Neuron (in vitro differentiated cells): ENCODE data around the gene TDP1.
A peak's percentile ranks its signal among the peaks of the same experiment; 100 is the strongest.

Experiments used
- H2AFZ ChIP-seq: one replicate; pipeline ENCODE4 v1.6.1; 2013; ENCODE audit warnings: low read depth, mild to moderate bottlenecking, inconsistent platforms, low read length, moderate library complexity
- H3K27me3 ChIP-seq: one replicate; pipeline ENCODE4 v1.6.1; 2013; ENCODE audit warnings: low read length; ENCODE audit not compliant: insufficient read depth
- H3K36me3 ChIP-seq: one replicate; pipeline ENCODE4 v1.6.1; 2013; ENCODE audit warnings: low read length; ENCODE audit not compliant: insufficient read depth
- H3K4me1 ChIP-seq: one replicate; pipeline ENCODE4 v1.6.1; 2013; ENCODE audit warnings: low read length; ENCODE audit not compliant: insufficient read depth
- H3K4me3 ChIP-seq: 2 replicates; pipeline ENCODE4 v1.5.1; 2013; ENCODE audit warnings: mild to moderate bottlenecking, low read length, moderate library complexity
- H3K9me3 ChIP-seq: one replicate; pipeline ENCODE4 v1.6.1; 2013; ENCODE audit warnings: low read length

TDP1 gene

DNA sequence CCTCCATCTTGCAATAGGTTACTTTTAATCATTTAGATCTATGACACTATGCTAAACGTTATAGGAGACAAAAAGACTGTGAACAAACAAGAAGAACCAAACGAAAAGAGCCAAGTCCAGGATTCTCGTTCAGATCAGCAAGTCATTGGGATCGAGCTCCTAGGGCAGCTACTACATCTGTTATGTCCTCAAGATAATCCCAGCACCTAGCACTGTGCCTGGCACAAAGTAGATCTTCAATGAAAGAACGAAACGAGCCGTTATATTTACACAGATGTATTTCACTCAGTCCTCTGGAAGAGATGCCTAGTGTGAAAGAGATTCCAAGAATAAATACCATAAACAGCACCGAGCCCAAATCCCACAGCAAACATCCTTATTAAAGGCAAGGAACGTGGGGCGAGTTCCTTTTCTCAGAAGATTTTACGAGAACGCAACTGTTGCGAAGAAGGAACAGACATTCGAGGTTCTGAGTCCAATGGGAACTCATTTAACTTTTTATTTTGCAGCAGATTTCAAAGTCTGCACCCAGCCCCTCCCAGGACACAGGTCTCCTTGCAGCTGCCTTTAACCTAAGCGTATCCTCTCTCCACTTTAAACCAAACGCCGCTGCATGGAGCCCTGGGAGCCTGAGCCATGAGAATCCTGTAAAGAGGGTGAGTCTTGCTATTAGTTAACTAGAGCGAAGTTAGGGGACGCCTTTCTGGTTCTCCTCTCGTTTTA is 544 bp upstream of the TDP1 start:
- peak overlapping the region; percentile 80 for H3K4me3 ChIP-seq
- H2AFZ ChIP-seq, result peak overlapping the region; percentile 93
- peaks cover 28% of the 10 kb centered on the region for H3K4me1 ChIP-seq
- H3K36me3 ChIP-seq, result peaks cover 18% of the 10 kb centered on the region
- H3K27me3 ChIP-seq, result no peaks in the 10 kb centered on the region
- peaks cover 2% of the 10 kb centered on the region for H3K9me3 ChIP-seq

DNA sequence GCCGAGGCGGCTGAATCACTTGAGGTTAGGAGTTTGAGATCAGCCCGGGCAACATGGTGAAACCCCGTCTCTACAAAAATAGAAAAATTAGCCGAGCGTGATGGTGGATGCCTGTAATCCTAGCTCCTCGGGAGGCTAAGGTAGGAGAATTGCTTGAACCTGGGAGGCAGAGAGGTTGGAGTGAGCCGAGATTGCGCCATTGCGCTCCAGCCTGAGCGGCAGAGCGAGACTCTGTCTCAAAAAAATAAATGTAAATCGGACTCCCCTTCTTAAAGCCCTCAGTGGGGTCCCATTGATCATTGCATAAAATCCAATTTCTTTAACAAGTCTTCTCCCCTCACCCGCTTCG is 908 bp downstream of the TDP1 start:
- Histone ChIP-seq H3K36me3 (peaks cover 22% of the 10 kb centered on the region), H3K27me3 (no peaks in the 10 kb centered on the region)

DNA sequence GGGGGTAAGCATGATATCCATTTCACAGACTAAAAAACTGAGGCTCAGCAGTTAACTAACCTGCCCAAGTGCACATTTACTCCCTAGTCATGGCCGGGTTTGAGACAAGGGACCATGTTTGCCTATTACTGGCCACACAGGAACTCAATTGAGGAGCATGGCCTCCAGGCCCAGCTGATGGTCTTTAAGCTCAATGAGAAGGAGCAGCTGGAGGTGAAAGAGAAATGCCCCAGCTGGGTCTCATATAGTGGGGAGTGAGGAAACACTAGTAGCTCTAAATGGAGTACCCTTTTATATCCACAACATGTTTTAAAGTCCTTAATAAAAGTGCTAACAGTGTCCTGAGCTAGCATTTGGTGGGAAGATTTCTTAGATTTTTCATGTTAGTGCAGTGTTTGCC is 1.6 kb downstream of the TDP1 start:
- H3K27me3 ChIP-seq, result no peaks in the 10 kb centered on the region
- H2AFZ ChIP-seq, result no peak overlapping the region
- H3K4me1 ChIP-seq, result peaks cover 28% of the 10 kb centered on the region
- H3K36me3 ChIP-seq, result peaks cover 26% of the 10 kb centered on the region
- H3K9me3 ChIP-seq, result peaks cover 2% of the 10 kb centered on the region
- peak overlapping the region; percentile 80 for H3K4me3 ChIP-seq

More for the DNA sequence above, 908 bp downstream of the TDP1 start:
- H3K4me1 ChIP-seq, result peaks cover 28% of the 10 kb centered on the region
- H3K4me3 ChIP-seq, result peak overlapping the region; percentile 80
- peak overlapping the region; percentile 93 for H2AFZ ChIP-seq
- peaks cover 2% of the 10 kb centered on the region for H3K9me3 ChIP-seq

- peaks cover 2% of the 10 kb centered on the region for H3K9me3 ChIP-seq
- H3K4me1 ChIP-seq, result peaks cover 28% of the 10 kb centered on the region
- H3K36me3 ChIP-seq, result peaks cover 30% of the 10 kb centered on the region
- no peaks in the 10 kb centered on the region for H3K27me3 ChIP-seq
- H3K4me3 ChIP-seq, result no peak overlapping the region
- H2AFZ ChIP-seq, result no peak overlapping the region
Measured at GRCh38 chr14:89957791-89958190, 2.1 kb downstream of the TDP1 start.

DNA sequence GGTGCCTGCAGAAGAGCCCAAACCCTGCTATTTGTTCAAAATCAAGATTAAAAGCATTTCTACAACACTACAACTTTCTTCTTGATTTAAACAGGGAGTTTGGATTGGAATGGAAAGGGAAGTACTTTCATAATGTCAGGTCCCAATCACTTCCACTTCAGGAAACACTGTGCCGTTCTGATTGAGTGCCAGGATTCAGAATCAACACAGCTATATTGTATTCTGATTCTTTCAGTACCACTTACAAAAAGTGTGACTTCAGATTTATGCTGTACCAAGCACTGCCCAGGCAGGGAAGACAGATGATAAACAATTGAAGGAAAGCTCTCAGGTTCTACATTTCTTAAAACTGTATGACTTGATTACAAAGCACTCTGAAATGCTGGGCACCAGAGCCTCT is 3.2 kb downstream of the TDP1 start:
- Histone ChIP-seq H2AFZ (no peak overlapping the region), H3K36me3 (peaks cover 42% of the 10 kb centered on the region), H3K4me3 (no peak overlapping the region), H3K27me3 (no peaks in the 10 kb centered on the region), H3K9me3 (peaks cover 2% of the 10 kb centered on the region), H3K4me1 (peaks cover 20% of the 10 kb centered on the region)

GRCh38 chr14:89959853-89960445 is 4.2 kb downstream of the TDP1 start:
- Histone ChIP-seq H3K9me3 (peaks cover 2% of the 10 kb centered on the region), H3K4me1 (peaks cover 16% of the 10 kb centered on the region), H3K27me3 (no peaks in the 10 kb centered on the region), H2AFZ (no peak overlapping the region), H3K36me3 (peaks cover 51% of the 10 kb centered on the region), H3K4me3 (no peak overlapping the region)

- Histone ChIP-seq H3K27me3 (no peaks in the 10 kb centered on the region), H3K4me1 (peaks cover 11% of the 10 kb centered on the region), H3K9me3 (peaks cover 2% of the 10 kb centered on the region), H3K4me3 (no peak overlapping the region), H3K36me3 (peaks cover 53% of the 10 kb centered on the region), H2AFZ (no peak overlapping the region)
Measured at GRCh38 chr14:89960914-89961313, 5.2 kb downstream of the TDP1 start.

- H3K27me3 ChIP-seq, result no peaks in the 10 kb centered on the region
Measured at GRCh38 chr14:89963288-89963978, 7.7 kb downstream of the TDP1 start.

DNA sequence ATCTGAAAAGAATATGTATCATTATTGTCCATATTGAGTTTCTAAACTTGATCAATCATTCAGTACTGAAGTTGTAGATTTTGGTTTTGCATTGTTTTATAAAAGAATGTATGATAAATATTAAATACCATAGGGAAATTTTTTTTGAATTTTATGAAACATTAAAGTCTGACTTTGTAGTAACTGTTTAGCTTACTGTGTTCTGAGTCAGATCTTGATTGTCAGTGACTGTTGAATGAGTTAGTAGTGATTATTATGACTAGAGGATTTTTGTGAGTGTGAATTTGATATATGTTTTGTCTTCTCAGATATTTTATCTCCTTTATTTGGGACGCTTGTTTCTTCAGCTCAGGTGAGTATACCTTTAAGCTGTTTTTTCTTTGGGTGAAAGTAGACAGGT is 10.1 kb downstream of the TDP1 start:
- Histone ChIP-seq H3K4me1 (no peaks in the 10 kb centered on the region), H3K4me3 (no peak overlapping the region), H3K9me3 (no peaks in the 10 kb centered on the region), H2AFZ (no peak overlapping the region), H3K27me3 (no peaks in the 10 kb centered on the region), H3K36me3 (peaks cover 70% of the 10 kb centered on the region)

More at GRCh38 chr14:89963288-89963978, 7.7 kb downstream of the TDP1 start:
- H3K4me1 ChIP-seq, result no peaks in the 10 kb centered on the region
- no peak overlapping the region for H2AFZ ChIP-seq
- no peak overlapping the region for H3K4me3 ChIP-seq
- peaks cover 61% of the 10 kb centered on the region for H3K36me3 ChIP-seq
- no peaks in the 10 kb centered on the region for H3K9me3 ChIP-seq

DNA sequence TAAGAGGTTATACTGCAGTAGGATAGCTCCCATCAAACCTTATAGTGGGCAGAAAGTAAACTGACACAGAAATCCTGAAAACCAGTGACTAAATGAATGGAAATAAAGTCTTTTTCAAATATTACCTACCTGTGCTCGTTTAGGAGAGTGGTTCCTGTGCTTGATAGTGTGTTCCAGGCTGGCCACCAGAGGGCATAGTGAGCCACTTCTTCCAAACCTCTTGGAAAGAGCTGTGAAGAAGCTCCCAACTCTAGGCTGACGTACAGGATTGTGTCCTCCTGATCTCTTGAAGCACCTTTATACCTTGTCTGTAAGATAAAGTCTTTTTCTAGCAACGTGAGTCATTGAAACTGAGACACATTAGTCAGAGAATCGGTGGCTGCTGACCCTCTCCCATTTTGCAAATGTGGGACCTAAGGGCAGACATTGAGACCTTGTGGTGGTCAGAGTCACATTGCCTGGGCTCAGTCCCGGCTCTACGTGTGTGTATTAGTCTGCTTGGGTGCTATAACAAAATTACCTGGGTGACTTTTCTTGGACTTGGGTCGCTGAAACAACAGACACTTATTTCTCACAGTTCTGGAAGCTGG is 17.6 kb downstream of the TDP1 start:
- Histone ChIP-seq H2AFZ (no peak overlapping the region), H3K9me3 (no peaks in the 10 kb centered on the region), H3K4me1 (no peaks in the 10 kb centered on the region), H3K4me3 (no peak overlapping the region), H3K36me3 (peaks cover 76% of the 10 kb centered on the region), H3K27me3 (no peaks in the 10 kb centered on the region)

DNA sequence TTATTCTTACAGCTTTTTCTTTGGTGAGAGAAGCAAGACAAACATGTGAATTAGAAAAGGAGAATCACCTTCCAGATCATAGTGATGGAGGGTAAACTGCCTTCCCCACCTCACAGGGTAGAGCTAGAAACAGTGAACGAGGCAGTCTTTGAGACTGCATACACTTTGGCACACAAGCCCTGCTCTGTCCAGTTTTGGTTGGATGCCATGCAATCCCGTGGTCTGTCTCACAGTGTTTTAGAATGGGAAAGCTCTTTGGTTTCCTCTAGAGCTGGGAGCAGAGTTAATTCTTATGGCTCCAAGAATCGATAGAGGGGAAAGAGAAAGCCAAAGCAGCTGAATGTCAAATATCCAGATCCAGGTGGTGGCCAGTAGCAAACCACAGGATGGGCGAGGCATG is 21.9 kb downstream of the TDP1 start:
- H3K36me3 ChIP-seq, result peaks cover 74% of the 10 kb centered on the region
- no peaks in the 10 kb centered on the region for H3K9me3 ChIP-seq
- H2AFZ ChIP-seq, result no peak overlapping the region
- no peaks in the 10 kb centered on the region for H3K4me1 ChIP-seq
- no peaks in the 10 kb centered on the region for H3K27me3 ChIP-seq
- H3K4me3 ChIP-seq, result no peak overlapping the region

DNA sequence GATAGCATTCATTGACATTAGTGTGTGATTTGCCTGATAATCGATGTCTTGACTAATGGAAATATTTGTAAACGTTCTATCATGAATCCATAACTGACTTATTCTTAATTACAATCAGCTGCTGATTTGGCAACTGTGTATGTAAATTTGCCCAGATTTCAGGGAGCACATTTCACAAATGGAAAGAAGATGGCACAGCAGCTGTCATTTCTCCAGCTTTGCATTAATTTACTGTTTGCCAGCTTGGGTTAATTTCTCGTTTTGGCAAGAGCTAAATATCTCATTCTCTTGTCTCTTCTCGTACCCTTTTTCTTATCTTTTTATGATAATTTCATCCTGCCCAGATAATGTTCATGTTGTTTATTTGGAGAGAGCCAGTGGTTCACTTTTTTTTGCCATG is 22.9 kb downstream of the TDP1 start:
- Histone ChIP-seq H2AFZ (no peak overlapping the region), H3K27me3 (no peaks in the 10 kb centered on the region), H3K36me3 (peaks cover 74% of the 10 kb centered on the region)

DNA sequence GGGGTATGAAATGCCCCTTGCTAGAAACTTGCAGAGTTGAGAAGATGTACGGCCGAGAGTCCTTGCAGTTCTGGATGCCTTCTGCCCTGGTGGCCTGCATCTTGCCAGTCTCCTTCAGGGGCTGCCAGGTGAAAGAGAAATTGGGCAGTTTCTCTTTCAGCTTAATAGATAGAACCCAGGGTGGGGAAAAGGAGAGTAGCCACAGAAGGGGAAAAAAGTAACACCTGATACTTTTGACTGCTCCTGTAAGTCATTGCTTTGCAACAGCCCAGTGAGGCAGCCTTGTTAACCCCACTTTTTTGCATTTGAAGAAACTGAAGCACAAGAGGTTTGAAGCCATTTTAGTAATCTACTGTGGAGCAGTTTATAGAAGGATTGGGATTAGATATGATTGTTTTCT is 27.6 kb downstream of the TDP1 start:
- Histone ChIP-seq H3K9me3 (no peaks in the 10 kb centered on the region), H2AFZ (no peak overlapping the region), H3K36me3 (peaks cover 80% of the 10 kb centered on the region), H3K27me3 (no peaks in the 10 kb centered on the region), H3K4me1 (no peaks in the 10 kb centered on the region), H3K4me3 (no peak overlapping the region)

More for the DNA sequence above, 22.9 kb downstream of the TDP1 start:
- Histone ChIP-seq H3K9me3 (no peaks in the 10 kb centered on the region), H3K4me1 (no peaks in the 10 kb centered on the region), H3K4me3 (no peak overlapping the region)
